Glutamatergic neuron (in vitro differentiated cells): ENCODE measurements around the gene SIRPB1. TPM values are rescaled to one million over a fixed set of nuclear protein-coding genes. Genes with fewer than 3 reads are reported as not detected.

Experiments
- DNase-seq: peaks from one replicate; pipeline ENCODE4 v3.0.0; 2022
- H3K27ac Mint-ChIP-seq: one replicate; pipeline ENCODE4 v1.8.0; 2020; ENCODE audit warnings: mild to moderate bottlenecking, mixed read lengths, inconsistent platforms; ENCODE audit not compliant: unreplicated experiment
- H3K27me3 Mint-ChIP-seq: one replicate; pipeline ENCODE4 v1.8.0; 2020; ENCODE audit warnings: mild to moderate bottlenecking, moderate library complexity, mixed read lengths, inconsistent platforms; ENCODE audit not compliant: unreplicated experiment
- H3K36me3 Mint-ChIP-seq: one replicate; pipeline ENCODE4 v1.8.0; 2020; ENCODE audit warnings: mild to moderate bottlenecking, mixed read lengths, inconsistent platforms; ENCODE audit not compliant: unreplicated experiment
- H3K4me1 Mint-ChIP-seq: one replicate; pipeline ENCODE4 v1.8.0; 2020; ENCODE audit warnings: mild to moderate bottlenecking, low read depth, mixed read lengths, inconsistent platforms; ENCODE audit not compliant: unreplicated experiment
- H3K4me3 Mint-ChIP-seq: one replicate; pipeline ENCODE4 v1.8.0; 2020; ENCODE audit warnings: mild to moderate bottlenecking, mixed read lengths, inconsistent platforms; ENCODE audit not compliant: unreplicated experiment
- H3K9me3 Mint-ChIP-seq: one replicate; pipeline ENCODE4 v1.8.0; 2020; ENCODE audit warnings: mild to moderate bottlenecking, moderate library complexity, mixed read lengths, inconsistent platforms; ENCODE audit not compliant: unreplicated experiment
- CTCF ChIP-seq: fragments of 200-600 bp; sonication (generic); IDR thresholded peaks from one replicate; pipeline ENCODE4 v1.5.0; 2021; ENCODE audit not compliant: partially characterized antibody, unreplicated experiment
- total RNA-seq: library from RNA; stranded (reverse); fragmentation: NEBNext Ultra II Directional; extraction: Animal tissue kit (Norgen Biotek cat#: 25700); gene quantifications from one replicate; pipeline ENCODE4 v1.2.1, GENCODE V29; 2021; ENCODE audit not compliant: unreplicated experiment

SIRPB1 gene
- total RNA-seq, 1 donor from 2014 or later: not detected

GRCh38 chr20:1656844-1657243 is 37.0 kb upstream of the SIRPB1 start:
- Mint-ChIP-seq H3K36me3 (no peaks in the 10 kb centered on the region), H3K27me3 (no peaks in the 10 kb centered on the region), H3K9me3 (no peaks in the 10 kb centered on the region), H3K4me3 (no peak overlapping the region), H3K27ac (no peak overlapping the region), H3K4me1 (no peaks in the 10 kb centered on the region)
- no peak for DNase-seq
- no peak for TF ChIP-seq CTCF

GRCh38 chr20:1654996-1655395 is 35.2 kb upstream of the SIRPB1 start:
- no peaks in the 10 kb centered on the region for H3K4me1 Mint-ChIP-seq
- TF ChIP-seq CTCF: no peak
- peaks cover 2% of the 10 kb centered on the region for H3K9me3 Mint-ChIP-seq
- H3K27ac Mint-ChIP-seq: no peak overlapping the region
- no peak overlapping the region for H3K4me3 Mint-ChIP-seq
- peaks cover 2% of the 10 kb centered on the region for H3K27me3 Mint-ChIP-seq
- DNase-seq: no peak
- no peaks in the 10 kb centered on the region for H3K36me3 Mint-ChIP-seq

- peaks cover 2% of the 10 kb centered on the region for H3K27me3 Mint-ChIP-seq
- DNase-seq: no peak
- no peaks in the 10 kb centered on the region for H3K4me1 Mint-ChIP-seq
- H3K27ac Mint-ChIP-seq: no peak overlapping the region
- no peaks in the 10 kb centered on the region for H3K36me3 Mint-ChIP-seq
- no peak for TF ChIP-seq CTCF
- H3K4me3 Mint-ChIP-seq: no peak overlapping the region
- H3K9me3 Mint-ChIP-seq: peaks cover 2% of the 10 kb centered on the region
Observed at GRCh38 chr20:1652960-1653359, 33.2 kb upstream of the SIRPB1 start.

- Mint-ChIP-seq H3K4me3 (no peak overlapping the region), H3K4me1 (no peaks in the 10 kb centered on the region), H3K27ac (no peak overlapping the region), H3K27me3 (peaks cover 2% of the 10 kb centered on the region), H3K36me3 (no peaks in the 10 kb centered on the region), H3K9me3 (peaks cover 2% of the 10 kb centered on the region)
- no peak for DNase-seq
- TF ChIP-seq CTCF: no peak
Observed at GRCh38 chr20:1652104-1652503, 32.3 kb upstream of the SIRPB1 start.

GRCh38 chr20:1651268-1652058 is 31.7 kb upstream of the SIRPB1 start:
- no peak for TF ChIP-seq CTCF
- peaks cover 2% of the 10 kb centered on the region for H3K27me3 Mint-ChIP-seq
- H3K27ac Mint-ChIP-seq: no peak overlapping the region
- no peaks in the 10 kb centered on the region for H3K36me3 Mint-ChIP-seq
- DNase-seq: no peak
- no peak overlapping the region for H3K4me3 Mint-ChIP-seq
- H3K4me1 Mint-ChIP-seq: no peaks in the 10 kb centered on the region
- H3K9me3 Mint-ChIP-seq: peaks cover 2% of the 10 kb centered on the region
